HCT116 (cell line): ENCODE measurements around the gene TRIAP1.

ENCODE experiments used
- CTCF ChIP-seq, 3 experiments: fragments of 200-600 bp in 1 of 3; sonication (generic) in 1 of 3; IDR thresholded peaks in 2 of 3; conservative IDR thresholded peaks in 1 of 3; 2 replicates each; pipeline ENCODE4 v1.5.1; 2012 to 2017; ENCODE audit warnings: low read depth in 2 of 3, low read length in 2 of 3, antibody characterized with exemption in 1 of 3, borderline replicate concordance in 1 of 3, control low read depth in 1 of 3, mild to moderate bottlenecking in 1 of 3, mixed read lengths in 1 of 3, mixed run types in 1 of 3, moderate library complexity in 1 of 3; ENCODE audit not compliant: insufficient read depth in 1 of 3
- EGR1 ChIP-seq: IDR thresholded peaks from 2 replicates; pipeline ENCODE4 v1.6.1; 2012; ENCODE audit warnings: low read depth
- EZH2 ChIP-seq: fragments of 200-600 bp; sonication (generic); IDR thresholded peaks from 2 replicates; pipeline ENCODE4 v1.6.1; 2017; ENCODE audit warnings: antibody characterized with exemption, mixed run types
- EZH2phosphoT487 ChIP-seq: fragments of 200-600 bp; IDR thresholded peaks from 2 replicates; pipeline ENCODE4 v1.6.1; 2018; ENCODE audit warnings: antibody characterized with exemption, borderline replicate concordance
- MAX ChIP-seq: IDR thresholded peaks from 2 replicates; pipeline ENCODE4 v1.6.1; 2012
- POLR2A ChIP-seq: IDR thresholded peaks from 2 replicates; pipeline ENCODE4 v1.7.0; 2011; ENCODE audit warnings: borderline replicate concordance; ENCODE audit not compliant: insufficient read depth, insufficient read length; ENCODE audit errors: extremely low read depth
- POLR2AphosphoS5 ChIP-seq: IDR thresholded peaks from 2 replicates; pipeline ENCODE4 v1.6.1; 2011; ENCODE audit warnings: mild to moderate bottlenecking, low read depth, low read length, moderate library complexity
- SIN3A ChIP-seq: IDR thresholded peaks from 2 replicates; pipeline ENCODE4 v1.6.1; 2012; ENCODE audit warnings: low read depth
- TCF7L2 ChIP-seq: IDR thresholded peaks from 2 replicates; pipeline ENCODE4 v1.7.0; 2011; ENCODE audit warnings: borderline replicate concordance, inconsistent platforms; ENCODE audit not compliant: insufficient read depth, insufficient read length; ENCODE audit errors: extremely low read depth

- TF ChIP-seq SIN3A (no peak), CTCF (IDR thresholded peaks at IDR 0.05 in 2 of 3, conservative IDR thresholded peaks at IDR 0.05 in 1 of 3; ENCODE audit: borderline replicate concordance in 1 of 3, insufficient read depth in 1 of 3, low read depth in 2 of 3, low read length in 2 of 3) (no peak), EZH2phosphoT487 (no peak), POLR2AphosphoS5 (no peak), EZH2 (no peak), EGR1 (no peak), POLR2A (no peak), TCF7L2 (no peak), MAX (no peak)
Observed at GRCh38 chr12:120402217-120402616, 44.0 kb downstream of the TRIAP1 start.
